Breast epithelium (tissue), 3 donors: ENCODE measurements around the gene TCFL5.

ENCODE experiments used
- POLR2A ChIP-seq: fragments of 450-650 bp; IDR thresholded peaks from one replicate; pipeline ENCODE4 v1.6.1; 2016; ENCODE audit warnings: antibody characterized with exemption, mild to moderate bottlenecking, moderate library complexity
- TF ChIP-seq, protein P1 (sequence below), 3 donors: fragments of 450-650 bp; IDR thresholded peaks; one replicate each; pipeline ENCODE4 v1.5.1; 2016 to 2017; ENCODE audit warnings: antibody characterized with exemption in 3 of 3, mild to moderate bottlenecking in 3 of 3, moderate library complexity in 3 of 3

DNA sequence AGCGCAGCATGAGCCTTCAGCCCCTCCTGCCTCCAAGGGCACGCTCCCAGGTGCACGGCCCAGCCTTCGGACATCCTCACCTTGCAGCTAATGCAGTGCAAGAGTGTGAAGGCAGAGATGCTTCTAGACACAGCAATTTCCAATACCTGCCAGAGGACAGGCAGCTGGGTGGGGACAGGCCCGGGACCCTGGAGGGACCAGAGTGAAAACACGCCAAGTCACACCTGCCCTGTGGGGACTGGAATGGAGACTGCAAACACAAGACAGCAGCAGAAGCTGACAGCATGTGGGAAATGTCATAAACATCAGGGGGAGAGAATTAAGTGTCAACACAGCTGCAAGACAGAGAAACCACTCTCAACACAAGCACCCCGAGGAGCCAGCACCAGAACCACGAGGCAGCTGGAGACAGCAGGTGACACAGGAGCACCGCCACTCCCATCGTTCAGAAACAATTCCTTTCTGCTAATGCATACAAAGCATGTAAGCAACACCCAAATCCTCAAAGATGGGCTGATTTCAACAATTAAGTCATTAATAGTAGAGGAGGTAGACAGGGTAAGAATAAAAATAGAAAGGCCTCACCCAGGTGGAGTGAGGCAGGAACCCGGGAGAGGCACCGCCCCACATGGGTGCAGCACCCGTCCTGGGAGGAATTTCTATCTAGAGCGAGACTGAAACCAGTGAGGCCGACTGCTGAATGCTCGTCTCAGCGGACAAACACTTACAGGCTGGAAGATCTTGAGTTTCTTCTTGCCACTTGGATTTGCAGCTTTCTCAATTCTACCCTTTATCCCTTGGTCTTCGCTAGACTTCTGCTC, 47.6 kb upstream of the TCFL5 start:
- TF ChIP-seq, protein P1, sequence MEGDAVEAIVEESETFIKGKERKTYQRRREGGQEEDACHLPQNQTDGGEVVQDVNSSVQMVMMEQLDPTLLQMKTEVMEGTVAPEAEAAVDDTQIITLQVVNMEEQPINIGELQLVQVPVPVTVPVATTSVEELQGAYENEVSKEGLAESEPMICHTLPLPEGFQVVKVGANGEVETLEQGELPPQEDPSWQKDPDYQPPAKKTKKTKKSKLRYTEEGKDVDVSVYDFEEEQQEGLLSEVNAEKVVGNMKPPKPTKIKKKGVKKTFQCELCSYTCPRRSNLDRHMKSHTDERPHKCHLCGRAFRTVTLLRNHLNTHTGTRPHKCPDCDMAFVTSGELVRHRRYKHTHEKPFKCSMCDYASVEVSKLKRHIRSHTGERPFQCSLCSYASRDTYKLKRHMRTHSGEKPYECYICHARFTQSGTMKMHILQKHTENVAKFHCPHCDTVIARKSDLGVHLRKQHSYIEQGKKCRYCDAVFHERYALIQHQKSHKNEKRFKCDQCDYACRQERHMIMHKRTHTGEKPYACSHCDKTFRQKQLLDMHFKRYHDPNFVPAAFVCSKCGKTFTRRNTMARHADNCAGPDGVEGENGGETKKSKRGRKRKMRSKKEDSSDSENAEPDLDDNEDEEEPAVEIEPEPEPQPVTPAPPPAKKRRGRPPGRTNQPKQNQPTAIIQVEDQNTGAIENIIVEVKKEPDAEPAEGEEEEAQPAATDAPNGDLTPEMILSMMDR (IDR thresholded peaks at IDR 0.05) = no peak
- no peak for TF ChIP-seq POLR2A
